CD8-positive, alpha-beta memory T cell (primary cell): Measurements from ENCODE around the gene SLC22A14. TPM values are rescaled to one million over a fixed set of nuclear protein-coding genes. Genes with fewer than 3 reads are reported as not detected.
"Not testable (repeated sequence)": the region's sequence is repeated elsewhere in the genome, so short reads cannot be mapped to it uniquely, and the experiment has no call there.

Experiments used
- CTCF ChIA-PET: fragments of 350-600 bp; sonication (Branson Sonifier 250); formaldehyde crosslinking; loops from one replicate; lab custom pipeline; 2021; ENCODE audit warnings: antibody characterized with exemption; lab: Charles Lee
- POLR2A ChIA-PET: fragments of 350-600 bp; sonication (Branson Sonifier 250); formaldehyde crosslinking; loops from one replicate; lab custom pipeline; 2021; ENCODE audit warnings: antibody characterized with exemption; lab: Charles Lee
- DNase-seq, 5 donors: peaks; one replicate each; pipeline versions ENCODE4 v3.0.0 to v3.0.0-alpha.2; 2020 to 2022; ENCODE audit warnings: mixed read lengths in 1 of 5
- H3K27ac ChIP-seq: one replicate; pipeline ENCODE4 v1.7.0; 2013; ENCODE audit warnings: low read depth, mild to moderate bottlenecking, low read length, moderate library complexity
- H3K27me3 ChIP-seq: 2 replicates; pipeline ENCODE4 v1.7.0; 2013; ENCODE audit warnings: low read length, mild to moderate bottlenecking; ENCODE audit not compliant: insufficient read depth, poor library complexity, severe bottlenecking
- H3K36me3 ChIP-seq: 2 replicates; pipeline ENCODE4 v1.7.0; 2013; ENCODE audit warnings: mild to moderate bottlenecking, low read length, moderate library complexity; ENCODE audit not compliant: insufficient read depth
- H3K4me1 ChIP-seq: 2 replicates; pipeline ENCODE4 v1.7.0; 2013; ENCODE audit warnings: mild to moderate bottlenecking, low read length, moderate library complexity; ENCODE audit not compliant: insufficient read depth
- H3K4me3 ChIP-seq: 2 replicates; pipeline ENCODE4 v1.7.0; 2013; ENCODE audit warnings: mild to moderate bottlenecking, low read length
- H3K9me3 ChIP-seq: 2 replicates; pipeline ENCODE4 v1.7.0; 2013; ENCODE audit warnings: mild to moderate bottlenecking, low read length
- H3K27ac Mint-ChIP-seq, 8 donors: one replicate each; pipeline ENCODE4 v1.8.0; 2020 to 2021; ENCODE audit warnings: mixed read lengths in 8 of 8, mild to moderate bottlenecking in 6 of 8, inconsistent platforms in 3 of 8, moderate library complexity in 3 of 8
- H3K27me3 Mint-ChIP-seq, 2 donors: one replicate each; pipeline ENCODE4 v1.8.0; 2020 to 2021; ENCODE audit warnings: mixed read lengths in 2 of 2, mild to moderate bottlenecking in 1 of 2, moderate library complexity in 1 of 2
- H3K36me3 Mint-ChIP-seq, 3 donors: one replicate each; pipeline ENCODE4 v1.8.0; 2020 to 2021; ENCODE audit warnings: mixed read lengths in 3 of 3, inconsistent platforms in 1 of 3, mild to moderate bottlenecking in 1 of 3
- H3K4me1 Mint-ChIP-seq, 3 donors: one replicate each; pipeline ENCODE4 v1.8.0; 2020 to 2021; ENCODE audit warnings: mixed read lengths in 3 of 3, inconsistent platforms in 1 of 3, mild to moderate bottlenecking in 1 of 3
- H3K4me3 Mint-ChIP-seq, 7 donors: one replicate each; pipeline ENCODE4 v1.8.0; 2020 to 2021; ENCODE audit warnings: mixed read lengths in 7 of 7, mild to moderate bottlenecking in 6 of 7, moderate library complexity in 4 of 7, inconsistent platforms in 2 of 7
- H3K9me3 Mint-ChIP-seq, 5 donors: one replicate each; pipeline ENCODE4 v1.8.0; 2020 to 2022; ENCODE audit warnings: mixed read lengths in 5 of 5, mild to moderate bottlenecking in 3 of 5, moderate library complexity in 2 of 5, inconsistent platforms in 1 of 5
- polyA plus RNA-seq: library from polyadenylated mRNA; unstranded; fragments of 300-500 nt; fragmentation: Illumina TruSeq; gene quantifications from one replicate; pipeline ENCODE4 v1.2.3, GENCODE V29; 2021
- total RNA-seq, 2 experiments: library from RNA; stranded (reverse); gene quantifications; one replicate each; pipeline ENCODE4 v1.2.3, GENCODE V29; 2021

Gene SLC22A14
- total and polyA plus RNA-seq, 3 experiments from 2014 or later = not detected

GRCh38 chr3:38289286-38290217, 7.5 kb downstream of the SLC22A14 start:
- CTCF ChIA-PET = interaction anchor here (0.7 kb wide), 1 partner anchor 573 kb away, joined by 4 read pairs; no protein-coding TSS in a partner anchor

GRCh38 chr3:38297053-38297452, 15.0 kb downstream of the SLC22A14 start:
- H3K27ac ChIP-seq, H3K27me3 ChIP-seq, H3K36me3 Mint-ChIP-seq, H3K4me3 ChIP-seq, H3K4me1 ChIP-seq, H3K36me3 ChIP-seq, H3K4me3 Mint-ChIP-seq, POLR2A ChIA-PET, DNase-seq, H3K27ac Mint-ChIP-seq, H3K4me1 Mint-ChIP-seq, H3K9me3 Mint-ChIP-seq, H3K9me3 ChIP-seq: not testable (repeated sequence)
- CTCF ChIA-PET = interaction anchor here (1.6 to 3.5 kb wide), 2 partner anchors 50 to 179 kb away, joined by 5 to 31 read pairs; partner anchors contain the start of gene XYLB
- H3K27me3 Mint-ChIP-seq = peaks cover 4 to 24% of the 10 kb centered on the region in 2 donors

More at GRCh38 chr3:38289286-38290217, 7.5 kb downstream of the SLC22A14 start:
- H3K36me3 Mint-ChIP-seq, H3K4me1 ChIP-seq, H3K27me3 Mint-ChIP-seq, H3K27me3 ChIP-seq, H3K4me3 Mint-ChIP-seq, H3K9me3 ChIP-seq, H3K27ac Mint-ChIP-seq, H3K36me3 ChIP-seq, H3K4me3 ChIP-seq, H3K27ac ChIP-seq, H3K4me1 Mint-ChIP-seq, POLR2A ChIA-PET, H3K9me3 Mint-ChIP-seq, DNase-seq: not testable (repeated sequence)

- Mint-ChIP-seq H3K36me3 (no peaks in the 10 kb centered on the region), H3K9me3 (no peaks in the 10 kb centered on the region), H3K27ac (no peak overlapping the region), H3K4me1 (no peaks in the 10 kb centered on the region), H3K4me3 (no peak overlapping the region), H3K27me3 (peaks cover 4 to 24% of the 10 kb centered on the region in 2 donors)
- Histone ChIP-seq H3K27me3 (no peaks in the 10 kb centered on the region), H3K4me1 (no peaks in the 10 kb centered on the region), H3K4me3 (no peak overlapping the region), H3K9me3 (no peaks in the 10 kb centered on the region), H3K27ac (no peak overlapping the region), H3K36me3 (no peaks in the 10 kb centered on the region)
- ChIA-PET POLR2A (no interaction called here), CTCF (interaction anchor here (1.6 to 3.5 kb wide), 2 partner anchors 49 to 179 kb away, joined by 5 to 31 read pairs; partner anchors contain the start of gene XYLB)
- DNase-seq = no peak
Observed at GRCh38 chr3:38297537-38297936, 15.4 kb downstream of the SLC22A14 start.

GRCh38 chr3:38297947-38298711, 16.0 kb downstream of the SLC22A14 start:
- DNase-seq = no peak
- no peak overlapping the region for H3K27ac Mint-ChIP-seq
- POLR2A ChIA-PET = no interaction called here
- Histone ChIP-seq H3K36me3 (no peaks in the 10 kb centered on the region), H3K27ac (no peak overlapping the region), H3K4me1 (no peaks in the 10 kb centered on the region), H3K27me3 (no peaks in the 10 kb centered on the region), H3K4me3 (no peak overlapping the region), H3K9me3 (no peaks in the 10 kb centered on the region)
- no peaks in the 10 kb centered on the region for H3K4me1 Mint-ChIP-seq
- H3K4me3 Mint-ChIP-seq = no peak overlapping the region
- H3K27me3 Mint-ChIP-seq = peaks cover 4 to 24% of the 10 kb centered on the region in 2 donors
- H3K9me3 Mint-ChIP-seq = no peaks in the 10 kb centered on the region
- CTCF ChIA-PET = interaction anchor here (1.6 to 3.5 kb wide), 2 partner anchors 48 to 180 kb away, joined by 5 to 31 read pairs; partner anchors contain the start of gene XYLB
- H3K36me3 Mint-ChIP-seq = no peaks in the 10 kb centered on the region

- H3K4me3 ChIP-seq = no peak overlapping the region
- POLR2A ChIA-PET = no interaction called here
- DNase-seq = no peak
Observed at GRCh38 chr3:38306941-38307340, 24.8 kb downstream of the SLC22A14 start.

GRCh38 chr3:38307599-38307998, 25.5 kb downstream of the SLC22A14 start:
- POLR2A ChIA-PET = no interaction called here
- Histone ChIP-seq H3K27me3 (peaks cover 5% of the 10 kb centered on the region), H3K9me3 (no peaks in the 10 kb centered on the region), H3K4me3 (no peak overlapping the region), H3K36me3 (no peaks in the 10 kb centered on the region), H3K27ac (no peak overlapping the region), H3K4me1 (no peaks in the 10 kb centered on the region)
- CTCF ChIA-PET = no interaction called here
- Mint-ChIP-seq H3K9me3 (peaks cover 0 to 5% (median 0%) of the 10 kb centered on the region in 5 donors), H3K36me3 (peaks cover 0 to 13% (median 0%) of the 10 kb centered on the region in 3 donors), H3K27me3 (peaks cover 7 to 34% of the 10 kb centered on the region in 2 donors), H3K4me1 (no peaks in the 10 kb centered on the region), H3K27ac (no peak overlapping the region), H3K4me3 (no peak overlapping the region)
- no peak for DNase-seq

More at GRCh38 chr3:38306941-38307340, 24.8 kb downstream of the SLC22A14 start:
- Histone ChIP-seq H3K9me3 (no peaks in the 10 kb centered on the region), H3K36me3 (no peaks in the 10 kb centered on the region), H3K4me1 (no peaks in the 10 kb centered on the region), H3K27me3 (peaks cover 5% of the 10 kb centered on the region), H3K27ac (no peak overlapping the region)
- no peaks in the 10 kb centered on the region for H3K4me1 Mint-ChIP-seq
- H3K4me3 Mint-ChIP-seq = no peak overlapping the region
- peaks cover 0 to 13% (median 0%) of the 10 kb centered on the region in 3 donors for H3K36me3 Mint-ChIP-seq
- H3K27ac Mint-ChIP-seq = no peak overlapping the region
- peaks cover 6 to 28% of the 10 kb centered on the region in 2 donors for H3K27me3 Mint-ChIP-seq
- CTCF ChIA-PET = no interaction called here
- peaks cover 0 to 5% (median 0%) of the 10 kb centered on the region in 5 donors for H3K9me3 Mint-ChIP-seq

- H3K27ac Mint-ChIP-seq = no peak overlapping the region
- Histone ChIP-seq H3K36me3 (no peaks in the 10 kb centered on the region), H3K9me3 (no peaks in the 10 kb centered on the region), H3K4me3 (no peak overlapping the region), H3K4me1 (no peaks in the 10 kb centered on the region), H3K27me3 (peaks cover 5% of the 10 kb centered on the region), H3K27ac (no peak overlapping the region)
- H3K9me3 Mint-ChIP-seq = peaks cover 0 to 5% (median 0%) of the 10 kb centered on the region in 5 donors
- ChIA-PET CTCF (no interaction called here), POLR2A (no interaction called here)
- DNase-seq = no peak
- no peak overlapping the region for H3K4me3 Mint-ChIP-seq
- H3K36me3 Mint-ChIP-seq = peaks cover 0 to 13% (median 0%) of the 10 kb centered on the region in 3 donors
- no peaks in the 10 kb centered on the region for H3K4me1 Mint-ChIP-seq
- H3K27me3 Mint-ChIP-seq = peaks cover 7 to 37% of the 10 kb centered on the region in 2 donors
Observed at GRCh38 chr3:38308456-38308855, 26.4 kb downstream of the SLC22A14 start.
